Measurements from ENCODE around the gene MORF4L1. TPM values are rescaled to one million over a fixed set of nuclear protein-coding genes. Genes with fewer than 3 reads are reported as not detected.
"Not testable (repeated sequence)": the region's sequence is repeated elsewhere in the genome, so short reads cannot be mapped to it uniquely, and the experiment has no call there.

The MORF4L1 gene
- total RNA-seq, 6 experiments from 2014 or later: 346 to 512 (median 410) TPM

GRCh38 chr15:78841376-78841706, 31.3 kb upstream of the MORF4L1 start:
- TF ChIP-seq CTCF (IDR thresholded peaks at IDR 0.05): no peak
- Mint-ChIP-seq H3K9me3 (no peaks in the 10 kb centered on the region), H3K4me1 (ENCODE audit: low read depth) (peaks cover 12% of the 10 kb centered on the region), H3K27ac (no peak overlapping the region), H3K36me3 (ENCODE audit: low read depth) (no peaks in the 10 kb centered on the region), H3K4me3 (no peak overlapping the region), H3K27me3 (ENCODE audit: insufficient read depth) (peaks cover 26% of the 10 kb centered on the region)
- no peak for DNase-seq

- no peak overlapping the region for H3K27ac Mint-ChIP-seq
- no peaks in the 10 kb centered on the region for H3K9me3 Mint-ChIP-seq
- DNase-seq: no peak
- no peak for TF ChIP-seq CTCF (IDR thresholded peaks at IDR 0.05)
- H3K4me3 Mint-ChIP-seq: no peak overlapping the region
- no peaks in the 10 kb centered on the region for H3K36me3 Mint-ChIP-seq (ENCODE audit: low read depth)
- H3K27me3 Mint-ChIP-seq (ENCODE audit: insufficient read depth): peaks cover 26% of the 10 kb centered on the region
- peaks cover 12% of the 10 kb centered on the region for H3K4me1 Mint-ChIP-seq (ENCODE audit: low read depth)
These were observed 30.8 kb upstream of the MORF4L1 start for GRCh38 chr15:78841891-78842290.

DNA sequence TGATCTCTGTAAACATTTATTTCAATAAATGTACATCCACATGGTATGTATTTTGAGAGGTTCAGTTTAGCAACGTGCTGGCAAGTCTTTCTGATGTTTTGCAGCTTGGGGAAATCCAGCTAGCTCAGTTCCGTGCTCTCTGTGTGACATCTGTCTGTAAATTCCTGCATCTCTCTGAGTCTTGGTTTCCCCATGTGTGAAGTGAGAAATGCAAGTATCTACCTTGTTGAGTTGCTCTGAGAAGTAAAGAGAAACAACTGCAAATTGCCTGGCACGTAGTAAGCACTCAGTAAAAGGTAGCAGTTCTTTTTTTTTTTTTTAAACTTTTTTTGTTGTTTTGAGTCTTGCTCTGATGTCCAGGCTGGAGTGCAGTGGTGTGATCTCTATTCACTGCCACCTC, 30.2 kb upstream of the MORF4L1 start:
- H3K9me3 Mint-ChIP-seq: no peaks in the 10 kb centered on the region
- H3K27ac Mint-ChIP-seq: no peak overlapping the region
- peaks cover 12% of the 10 kb centered on the region for H3K4me1 Mint-ChIP-seq (ENCODE audit: low read depth)
- H3K36me3 Mint-ChIP-seq (ENCODE audit: low read depth): no peaks in the 10 kb centered on the region
- H3K27me3 Mint-ChIP-seq (ENCODE audit: insufficient read depth): peaks cover 28% of the 10 kb centered on the region
- TF ChIP-seq CTCF (IDR thresholded peaks at IDR 0.05): no peak
- H3K4me3 Mint-ChIP-seq: no peak overlapping the region
- DNase-seq: no peak

DNA sequence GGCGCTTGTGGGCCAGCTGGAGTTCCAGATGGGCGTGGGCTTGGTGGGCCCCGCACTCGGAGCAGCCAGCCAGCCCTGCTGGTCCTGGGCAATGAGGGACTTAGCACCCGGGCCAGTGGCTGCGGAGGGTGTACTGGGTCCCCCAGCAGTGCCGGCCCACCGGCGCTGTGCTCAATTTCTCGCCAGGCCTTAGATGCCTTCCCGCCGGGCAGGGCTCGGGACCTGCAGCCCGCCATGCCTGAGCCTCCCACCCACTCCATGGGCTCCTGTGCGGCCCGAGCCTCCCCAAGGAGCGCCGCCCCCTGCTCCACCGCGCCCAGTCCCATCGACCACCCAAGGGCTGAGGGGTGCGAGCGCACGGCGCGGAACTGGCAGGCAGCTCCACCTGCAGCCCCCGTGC, 25.8 kb upstream of the MORF4L1 start:
- H3K4me3 Mint-ChIP-seq; H3K27ac Mint-ChIP-seq; H3K9me3 Mint-ChIP-seq; H3K4me1 Mint-ChIP-seq (ENCODE audit: low read depth); DNase-seq; H3K36me3 Mint-ChIP-seq (ENCODE audit: low read depth): not testable (repeated sequence)
- H3K27me3 Mint-ChIP-seq (ENCODE audit: insufficient read depth): peaks cover 17% of the 10 kb centered on the region

- H3K4me1 Mint-ChIP-seq (ENCODE audit: low read depth); DNase-seq; H3K4me3 Mint-ChIP-seq; H3K36me3 Mint-ChIP-seq (ENCODE audit: low read depth); H3K9me3 Mint-ChIP-seq; H3K27ac Mint-ChIP-seq: not testable (repeated sequence)
- peaks cover 17% of the 10 kb centered on the region for H3K27me3 Mint-ChIP-seq (ENCODE audit: insufficient read depth)
These were observed 25.2 kb upstream of the MORF4L1 start for GRCh38 chr15:78847387-78847906.

DNA sequence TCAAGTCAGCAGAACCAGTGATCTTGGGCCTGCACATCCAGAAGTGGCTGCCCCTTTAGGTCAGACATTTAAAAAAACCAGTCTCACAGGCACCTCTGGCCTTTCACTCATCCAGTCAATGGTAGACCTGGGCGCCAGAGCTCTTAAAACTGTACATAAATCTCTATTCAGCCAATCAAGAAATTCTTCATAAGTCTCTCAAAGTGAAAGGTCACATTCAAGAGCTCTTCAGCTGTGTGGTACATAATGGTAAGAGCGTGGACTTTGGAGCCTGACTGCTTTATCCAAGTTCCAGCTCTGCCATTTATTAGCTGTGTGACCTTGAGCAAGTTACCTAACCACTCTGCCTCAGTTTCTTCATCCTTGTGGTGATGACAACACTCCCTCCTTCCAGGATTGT, 22.3 kb upstream of the MORF4L1 start:
- Mint-ChIP-seq H3K27me3 (ENCODE audit: insufficient read depth) (peaks cover 5% of the 10 kb centered on the region), H3K4me3 (no peak overlapping the region), H3K4me1 (ENCODE audit: low read depth) (peaks cover 8% of the 10 kb centered on the region), H3K36me3 (ENCODE audit: low read depth) (no peaks in the 10 kb centered on the region; the same call in 1 of the 2 replicates), H3K27ac (no peak overlapping the region), H3K9me3 (no peaks in the 10 kb centered on the region)
- TF ChIP-seq CTCF (IDR thresholded peaks at IDR 0.05): no peak
- DNase-seq: no peak
